ENCODE measurements around the gene RTN4RL2. TPM values are rescaled to one million over a fixed set of nuclear protein-coding genes. Genes with fewer than 3 reads are reported as not detected.
"Not testable (repeated sequence)": the region's sequence is repeated elsewhere in the genome, so short reads cannot be mapped to it uniquely, and the experiment has no call there.

RTN4RL2 gene
- total RNA-seq, 1 experiment from 2014 or later = 7.0 TPM

- Histone ChIP-seq H3K27ac (ENCODE audit: insufficient read length, low read depth, low read length) (no peak overlapping the region), H3K9me3 (ENCODE audit: control insufficient read depth, low read depth, low read length) (no peaks in the 10 kb centered on the region), H4K91ac (ENCODE audit: insufficient read length, low read depth, low read length) (no peak overlapping the region), H2BK20ac (ENCODE audit: low read depth, low read length, poor library complexity, severe bottlenecking) (no peak overlapping the region), H2AK5ac (ENCODE audit: insufficient read length, low read length) (no peak overlapping the region), H3K79me2 (ENCODE audit: insufficient read depth, low read length) (no peaks in the 10 kb centered on the region), H3K18ac (ENCODE audit: insufficient read length, low read depth, low read length) (no peak overlapping the region), H4K20me1 (ENCODE audit: control insufficient read depth, insufficient read depth, insufficient read length) (no peaks in the 10 kb centered on the region), H3K27me3 (ENCODE audit: insufficient read depth, low read length) (no peaks in the 10 kb centered on the region), H2AFZ (ENCODE audit: low read length) (no peak overlapping the region), H2BK15ac (ENCODE audit: low read depth, low read length) (no peak overlapping the region), H3T11ph (ENCODE audit: low read length) (no peak overlapping the region), H3K23me2 (ENCODE audit: insufficient read length, low read depth, low read length, poor library complexity, severe bottlenecking) (no peaks in the 10 kb centered on the region), H3K4ac (ENCODE audit: low read depth, low read length) (no peak overlapping the region), H2BK120ac (ENCODE audit: low read depth, low read length, poor library complexity, severe bottlenecking) (no peak overlapping the region), H3K79me1 (ENCODE audit: insufficient read depth, low read depth, low read length, poor library complexity, severe bottlenecking) (no peaks in the 10 kb centered on the region), H3K14ac (ENCODE audit: insufficient read depth, low read length) (no peak overlapping the region), H3K9ac (ENCODE audit: extremely low read depth, insufficient read length, low read length) (no peak overlapping the region), H3K56ac (ENCODE audit: insufficient read length, low read depth, low read length) (no peak overlapping the region), H3K4me1 (ENCODE audit: insufficient read depth, low read length) (no peaks in the 10 kb centered on the region), H2BK5ac (ENCODE audit: insufficient read length, low read length) (no peak overlapping the region), H2BK12ac (ENCODE audit: insufficient read length, low read depth, low read length) (no peak overlapping the region), H3K4me2 (ENCODE audit: insufficient read depth, insufficient read length, low read length) (no peak overlapping the region), H4K8ac (replicated peaks; ENCODE audit: insufficient read length, low read depth, low read length) (no peak overlapping the region), H3K23ac (ENCODE audit: insufficient read length, low read depth, low read length) (no peak overlapping the region), H4K5ac (ENCODE audit: insufficient read length, low read depth, low read length) (no peak overlapping the region)
- no peak for DNase-seq
- no peaks in the 10 kb centered on the region for H3K4me1 Mint-ChIP-seq
- WGBS (ENCODE audit: extremely low coverage, insufficient read length, low lambda C conversion rate) = no CpG with 5 or more reads among the region's 9 CpGs
- H3K27me3 Mint-ChIP-seq (ENCODE audit: low read depth) = peaks cover 33% of the 10 kb centered on the region
- no peak overlapping the region for H3K27ac Mint-ChIP-seq
- no peak overlapping the region for H3K4me3 Mint-ChIP-seq
- H3K36me3 Mint-ChIP-seq (ENCODE audit: insufficient read depth in 1 of 3, low read depth in 3 of 3) = no peaks in the 10 kb centered on the region
- no peaks in the 10 kb centered on the region for H3K9me3 Mint-ChIP-seq
- TF ChIP-seq, protein P1, sequence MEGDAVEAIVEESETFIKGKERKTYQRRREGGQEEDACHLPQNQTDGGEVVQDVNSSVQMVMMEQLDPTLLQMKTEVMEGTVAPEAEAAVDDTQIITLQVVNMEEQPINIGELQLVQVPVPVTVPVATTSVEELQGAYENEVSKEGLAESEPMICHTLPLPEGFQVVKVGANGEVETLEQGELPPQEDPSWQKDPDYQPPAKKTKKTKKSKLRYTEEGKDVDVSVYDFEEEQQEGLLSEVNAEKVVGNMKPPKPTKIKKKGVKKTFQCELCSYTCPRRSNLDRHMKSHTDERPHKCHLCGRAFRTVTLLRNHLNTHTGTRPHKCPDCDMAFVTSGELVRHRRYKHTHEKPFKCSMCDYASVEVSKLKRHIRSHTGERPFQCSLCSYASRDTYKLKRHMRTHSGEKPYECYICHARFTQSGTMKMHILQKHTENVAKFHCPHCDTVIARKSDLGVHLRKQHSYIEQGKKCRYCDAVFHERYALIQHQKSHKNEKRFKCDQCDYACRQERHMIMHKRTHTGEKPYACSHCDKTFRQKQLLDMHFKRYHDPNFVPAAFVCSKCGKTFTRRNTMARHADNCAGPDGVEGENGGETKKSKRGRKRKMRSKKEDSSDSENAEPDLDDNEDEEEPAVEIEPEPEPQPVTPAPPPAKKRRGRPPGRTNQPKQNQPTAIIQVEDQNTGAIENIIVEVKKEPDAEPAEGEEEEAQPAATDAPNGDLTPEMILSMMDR (conservative IDR thresholded peaks at IDR 0.05) = no peak
Observed at GRCh38 chr11:57444362-57445121, 15.8 kb upstream of the RTN4RL2 start.

- not testable (repeated sequence) for H2BK120ac ChIP-seq (ENCODE audit: low read depth, low read length, poor library complexity, severe bottlenecking); H3K27ac Mint-ChIP-seq; H3T11ph ChIP-seq (ENCODE audit: low read length); H3K18ac ChIP-seq (ENCODE audit: insufficient read length, low read depth, low read length); H4K8ac ChIP-seq (replicated peaks; ENCODE audit: insufficient read length, low read depth, low read length); H2AFZ ChIP-seq (ENCODE audit: low read length); H4K91ac ChIP-seq (ENCODE audit: insufficient read length, low read depth, low read length); H3K27me3 ChIP-seq (ENCODE audit: insufficient read depth, low read length); H3K79me2 ChIP-seq (ENCODE audit: insufficient read depth, low read length); H4K20me1 ChIP-seq (ENCODE audit: control insufficient read depth, insufficient read depth, insufficient read length); H2BK20ac ChIP-seq (ENCODE audit: low read depth, low read length, poor library complexity, severe bottlenecking); H3K36me3 Mint-ChIP-seq (ENCODE audit: insufficient read depth in 1 of 3, low read depth in 3 of 3); H2BK12ac ChIP-seq (ENCODE audit: insufficient read length, low read depth, low read length); H3K23me2 ChIP-seq (ENCODE audit: insufficient read length, low read depth, low read length, poor library complexity, severe bottlenecking); H3K4me2 ChIP-seq (ENCODE audit: insufficient read depth, insufficient read length, low read length); H2BK15ac ChIP-seq (ENCODE audit: low read depth, low read length); H3K27ac ChIP-seq (ENCODE audit: insufficient read length, low read depth, low read length); H4K5ac ChIP-seq (ENCODE audit: insufficient read length, low read depth, low read length); H3K56ac ChIP-seq (ENCODE audit: insufficient read length, low read depth, low read length); H3K4ac ChIP-seq (ENCODE audit: low read depth, low read length); H3K79me1 ChIP-seq (ENCODE audit: insufficient read depth, low read depth, low read length, poor library complexity, severe bottlenecking); DNase-seq; H3K9me3 ChIP-seq (ENCODE audit: control insufficient read depth, low read depth, low read length); H2AK5ac ChIP-seq (ENCODE audit: insufficient read length, low read length); H3K4me3 Mint-ChIP-seq; H2BK5ac ChIP-seq (ENCODE audit: insufficient read length, low read length); H3K4me1 Mint-ChIP-seq; H3K4me1 ChIP-seq (ENCODE audit: insufficient read depth, low read length); H3K9ac ChIP-seq (ENCODE audit: extremely low read depth, insufficient read length, low read length); H3K9me3 Mint-ChIP-seq; H3K14ac ChIP-seq (ENCODE audit: insufficient read depth, low read length); H3K23ac ChIP-seq (ENCODE audit: insufficient read length, low read depth, low read length)
- WGBS (ENCODE audit: extremely low coverage, insufficient read length, low lambda C conversion rate) = no CpG with 5 or more reads among the region's 9 CpGs
- peaks cover 36% of the 10 kb centered on the region for H3K27me3 Mint-ChIP-seq (ENCODE audit: low read depth)
Observed at GRCh38 chr11:57445122-57445394, 15.3 kb upstream of the RTN4RL2 start.
